ENCODE measurements around the gene PEPD.

DNA sequence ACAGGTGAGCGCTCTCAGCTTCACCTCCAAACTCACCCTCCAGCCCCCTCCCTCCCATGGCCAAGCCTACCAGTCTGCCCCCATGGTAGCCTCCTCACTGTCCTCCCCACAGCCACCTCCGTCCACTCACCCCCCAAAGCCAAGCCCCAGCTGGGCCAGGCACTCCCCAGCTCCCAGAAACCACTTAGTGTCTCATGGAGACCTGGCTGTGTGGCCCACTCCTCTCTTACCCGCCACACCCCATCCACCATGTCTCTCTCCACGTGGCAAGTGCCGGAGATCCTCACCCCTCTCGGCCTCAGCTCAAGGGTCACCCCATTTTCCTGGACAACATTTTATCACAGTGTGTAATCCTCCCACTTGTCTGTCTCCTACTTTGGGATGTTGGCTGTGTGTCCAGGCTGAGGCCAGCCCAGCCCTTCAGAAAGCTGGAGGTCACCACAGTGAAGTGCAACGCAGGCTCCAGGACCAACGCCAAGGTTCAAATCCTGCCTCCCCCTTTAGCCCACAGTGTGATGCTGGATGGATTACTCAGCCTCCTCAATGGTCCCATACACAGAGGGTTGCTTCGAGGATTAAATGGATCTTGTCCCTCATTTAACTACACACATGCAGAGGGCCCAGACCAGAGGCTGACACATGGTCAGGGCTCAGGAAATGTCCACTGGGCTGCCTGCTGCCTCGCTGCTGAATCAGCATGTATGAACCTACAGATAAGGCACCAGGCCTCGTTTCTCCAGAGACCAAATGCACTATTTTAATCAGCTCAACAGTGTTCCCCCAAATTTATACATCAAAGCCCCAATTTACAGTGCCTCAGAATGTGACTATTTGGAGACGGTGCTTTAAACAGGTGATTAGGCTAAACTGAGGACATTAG lies 76.8 kb downstream of the PEPD start:
- TF ChIP-seq, protein P1, sequence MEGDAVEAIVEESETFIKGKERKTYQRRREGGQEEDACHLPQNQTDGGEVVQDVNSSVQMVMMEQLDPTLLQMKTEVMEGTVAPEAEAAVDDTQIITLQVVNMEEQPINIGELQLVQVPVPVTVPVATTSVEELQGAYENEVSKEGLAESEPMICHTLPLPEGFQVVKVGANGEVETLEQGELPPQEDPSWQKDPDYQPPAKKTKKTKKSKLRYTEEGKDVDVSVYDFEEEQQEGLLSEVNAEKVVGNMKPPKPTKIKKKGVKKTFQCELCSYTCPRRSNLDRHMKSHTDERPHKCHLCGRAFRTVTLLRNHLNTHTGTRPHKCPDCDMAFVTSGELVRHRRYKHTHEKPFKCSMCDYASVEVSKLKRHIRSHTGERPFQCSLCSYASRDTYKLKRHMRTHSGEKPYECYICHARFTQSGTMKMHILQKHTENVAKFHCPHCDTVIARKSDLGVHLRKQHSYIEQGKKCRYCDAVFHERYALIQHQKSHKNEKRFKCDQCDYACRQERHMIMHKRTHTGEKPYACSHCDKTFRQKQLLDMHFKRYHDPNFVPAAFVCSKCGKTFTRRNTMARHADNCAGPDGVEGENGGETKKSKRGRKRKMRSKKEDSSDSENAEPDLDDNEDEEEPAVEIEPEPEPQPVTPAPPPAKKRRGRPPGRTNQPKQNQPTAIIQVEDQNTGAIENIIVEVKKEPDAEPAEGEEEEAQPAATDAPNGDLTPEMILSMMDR (IDR thresholded peaks at IDR 0.05; ENCODE audit: insufficient read depth, low read length) = no peak
- TF ChIP-seq, protein P2, sequence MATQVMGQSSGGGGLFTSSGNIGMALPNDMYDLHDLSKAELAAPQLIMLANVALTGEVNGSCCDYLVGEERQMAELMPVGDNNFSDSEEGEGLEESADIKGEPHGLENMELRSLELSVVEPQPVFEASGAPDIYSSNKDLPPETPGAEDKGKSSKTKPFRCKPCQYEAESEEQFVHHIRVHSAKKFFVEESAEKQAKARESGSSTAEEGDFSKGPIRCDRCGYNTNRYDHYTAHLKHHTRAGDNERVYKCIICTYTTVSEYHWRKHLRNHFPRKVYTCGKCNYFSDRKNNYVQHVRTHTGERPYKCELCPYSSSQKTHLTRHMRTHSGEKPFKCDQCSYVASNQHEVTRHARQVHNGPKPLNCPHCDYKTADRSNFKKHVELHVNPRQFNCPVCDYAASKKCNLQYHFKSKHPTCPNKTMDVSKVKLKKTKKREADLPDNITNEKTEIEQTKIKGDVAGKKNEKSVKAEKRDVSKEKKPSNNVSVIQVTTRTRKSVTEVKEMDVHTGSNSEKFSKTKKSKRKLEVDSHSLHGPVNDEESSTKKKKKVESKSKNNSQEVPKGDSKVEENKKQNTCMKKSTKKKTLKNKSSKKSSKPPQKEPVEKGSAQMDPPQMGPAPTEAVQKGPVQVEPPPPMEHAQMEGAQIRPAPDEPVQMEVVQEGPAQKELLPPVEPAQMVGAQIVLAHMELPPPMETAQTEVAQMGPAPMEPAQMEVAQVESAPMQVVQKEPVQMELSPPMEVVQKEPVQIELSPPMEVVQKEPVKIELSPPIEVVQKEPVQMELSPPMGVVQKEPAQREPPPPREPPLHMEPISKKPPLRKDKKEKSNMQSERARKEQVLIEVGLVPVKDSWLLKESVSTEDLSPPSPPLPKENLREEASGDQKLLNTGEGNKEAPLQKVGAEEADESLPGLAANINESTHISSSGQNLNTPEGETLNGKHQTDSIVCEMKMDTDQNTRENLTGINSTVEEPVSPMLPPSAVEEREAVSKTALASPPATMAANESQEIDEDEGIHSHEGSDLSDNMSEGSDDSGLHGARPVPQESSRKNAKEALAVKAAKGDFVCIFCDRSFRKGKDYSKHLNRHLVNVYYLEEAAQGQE (IDR thresholded peaks at IDR 0.05; ENCODE audit: insufficient replicate concordance, low read depth) = no peak

All from HL-60 (cell line).